Skeletal muscle tissue (tissue), 4 donors: ENCODE data around the gene MRPS23. TPM values are rescaled to one million over a fixed set of nuclear protein-coding genes. Genes with fewer than 3 reads are reported as not detected.
A peak's percentile ranks its signal among the peaks of the same experiment; 100 is the strongest.

ENCODE experiments used
- H3K27ac ChIP-seq: one replicate; pipeline ENCODE4 v1.7.0; 2013; ENCODE audit warnings: mild to moderate bottlenecking, low read depth, low read length, inconsistent platforms
- H3K27me3 ChIP-seq, 3 donors: one replicate each; pipeline ENCODE4 v1.7.0; 2013; ENCODE audit warnings: low read length in 3 of 3; ENCODE audit not compliant: control insufficient read depth in 3 of 3, insufficient read depth in 3 of 3
- H3K36me3 ChIP-seq, 3 donors: one replicate each; pipeline ENCODE4 v1.7.0; 2013; ENCODE audit warnings: low read length in 3 of 3; ENCODE audit not compliant: control insufficient read depth in 3 of 3, insufficient read depth in 3 of 3
- H3K4me1 ChIP-seq, 3 donors: one replicate each; pipeline ENCODE4 v1.7.0; 2013; ENCODE audit warnings: low read length in 3 of 3, mild to moderate bottlenecking in 3 of 3; ENCODE audit not compliant: control insufficient read depth in 3 of 3, insufficient read depth in 3 of 3
- H3K4me3 ChIP-seq, 3 donors: one replicate each; pipeline ENCODE4 v1.7.0; 2013; ENCODE audit warnings: low read length in 3 of 3
- H3K9ac ChIP-seq, 3 donors: one replicate each; pipeline ENCODE4 v1.7.0; 2013; ENCODE audit warnings: low read length in 3 of 3, mild to moderate bottlenecking in 3 of 3, moderate library complexity in 2 of 3, low read depth in 1 of 3
- H3K9me3 ChIP-seq, 3 donors: one replicate each; pipeline ENCODE4 v1.7.0; 2013; ENCODE audit warnings: low read length in 3 of 3; ENCODE audit not compliant: control insufficient read depth in 3 of 3
- total RNA-seq: library from RNA; depleted of rRNA; stranded (reverse); fragments of >200 nt; gene quantifications from one replicate; pipeline ENCODE4 v1.2.3, GENCODE V29; 2014
- donor health status: Osteomylitis.

The MRPS23 gene
- total RNA-seq = 10.4 TPM

- no peaks in the 10 kb centered on the region for H3K9me3 ChIP-seq
- H3K4me3 ChIP-seq = peak within 1 kb of the TSS; percentile 99 to 100 (median 99)
- H3K27ac ChIP-seq = peak within 1 kb of the TSS; percentile 95
- no peaks in the 10 kb centered on the region for H3K27me3 ChIP-seq
- H3K36me3 ChIP-seq = peaks cover 0 to 11% (median 8%) of the 10 kb centered on the region in 3 donors
- peaks cover 39 to 44% (median 42%) of the 10 kb centered on the region in 3 donors for H3K4me1 ChIP-seq
- peak within 1 kb of the TSS; percentile 95 to 98 (median 96) for H3K9ac ChIP-seq
These were observed at the start of gene MRPS23 for GRCh38 chr17:57849874-57850754. Gene MRPS23 (minus strand): TSS chr17:57850044. CDS start chr17:57850010, 34 bp downstream.

GRCh38 chr17:57899391-57899790, 49.5 kb upstream of the MRPS23 start:
- Histone ChIP-seq H3K27ac (peak overlapping the region; percentile 88), H3K27me3 (no peaks in the 10 kb centered on the region), H3K4me1 (peaks cover 80 to 89% (median 82%) of the 10 kb centered on the region in 3 donors), H3K4me3 (peak overlapping the region; percentile 18 to 54 (median 54)), H3K9ac (peak overlapping the region; percentile 63 to 87 (median 73)), H3K36me3 (no peaks in the 10 kb centered on the region), H3K9me3 (no peaks in the 10 kb centered on the region)

- H3K27me3 ChIP-seq = no peaks in the 10 kb centered on the region
- H3K36me3 ChIP-seq = no peaks in the 10 kb centered on the region
- H3K27ac ChIP-seq = peak overlapping the region; percentile 88
- H3K9me3 ChIP-seq = no peaks in the 10 kb centered on the region
- H3K4me3 ChIP-seq = peak overlapping the region; percentile 18 to 54 (median 54)
- H3K9ac ChIP-seq = peak overlapping the region; percentile 63 to 87 (median 73)
- peaks cover 78 to 89% (median 81%) of the 10 kb centered on the region in 3 donors for H3K4me1 ChIP-seq
These were observed 48.9 kb upstream of the MRPS23 start for GRCh38 chr17:57898487-57899311.

GRCh38 chr17:57895382-57896060, 45.7 kb upstream of the MRPS23 start:
- no peaks in the 10 kb centered on the region for H3K9me3 ChIP-seq
- H3K4me3 ChIP-seq = peak overlapping the region; percentile 2 to 46 (median 37)
- H3K36me3 ChIP-seq = no peaks in the 10 kb centered on the region
- peak overlapping the region; percentile 97 for H3K27ac ChIP-seq
- no peaks in the 10 kb centered on the region for H3K27me3 ChIP-seq
- H3K9ac ChIP-seq = peak overlapping the region; percentile 60 to 74 (median 74)
- peaks cover 82 to 91% (median 85%) of the 10 kb centered on the region in 3 donors for H3K4me1 ChIP-seq

- H3K36me3 ChIP-seq = no peaks in the 10 kb centered on the region
- no peaks in the 10 kb centered on the region for H3K9me3 ChIP-seq
- H3K27ac ChIP-seq = peak overlapping the region; percentile 97
- H3K9ac ChIP-seq = peak overlapping the region in 2 of 3 donors; percentile 60 to 74
- peaks cover 82 to 91% (median 85%) of the 10 kb centered on the region in 3 donors for H3K4me1 ChIP-seq
- peak overlapping the region; percentile 2 to 46 (median 37) for H3K4me3 ChIP-seq
- no peaks in the 10 kb centered on the region for H3K27me3 ChIP-seq
These were observed 45.0 kb upstream of the MRPS23 start for GRCh38 chr17:57894848-57895247.

- H3K27me3 ChIP-seq = no peaks in the 10 kb centered on the region
- H3K9me3 ChIP-seq = no peaks in the 10 kb centered on the region
- H3K9ac ChIP-seq = peak overlapping the region; percentile 80 to 90 (median 89)
- H3K4me3 ChIP-seq = peak overlapping the region; percentile 64 to 78 (median 71)
- no peaks in the 10 kb centered on the region for H3K36me3 ChIP-seq
- H3K4me1 ChIP-seq = peaks cover 81 to 91% (median 85%) of the 10 kb centered on the region in 3 donors
- H3K27ac ChIP-seq = peak overlapping the region; percentile 97
These were observed 43.2 kb upstream of the MRPS23 start for GRCh38 chr17:57892820-57893595.

- no peaks in the 10 kb centered on the region for H3K9me3 ChIP-seq
- H3K4me1 ChIP-seq = peaks cover 78 to 87% (median 83%) of the 10 kb centered on the region in 3 donors
- peak overlapping the region; percentile 97 for H3K27ac ChIP-seq
- peak overlapping the region; percentile 80 to 90 (median 89) for H3K9ac ChIP-seq
- H3K4me3 ChIP-seq = peak overlapping the region; percentile 58 to 78 (median 64)
- H3K27me3 ChIP-seq = no peaks in the 10 kb centered on the region
- no peaks in the 10 kb centered on the region for H3K36me3 ChIP-seq
These were observed 42.4 kb upstream of the MRPS23 start for GRCh38 chr17:57892146-57892819.

- Histone ChIP-seq H3K4me1 (peaks cover 73 to 84% (median 81%) of the 10 kb centered on the region in 3 donors), H3K4me3 (peak overlapping the region in 2 of 3 donors; percentile 32 to 45), H3K27ac (peak overlapping the region; percentile 97), H3K9ac (peak overlapping the region; percentile 63 to 89 (median 68)), H3K36me3 (no peaks in the 10 kb centered on the region), H3K9me3 (no peaks in the 10 kb centered on the region), H3K27me3 (no peaks in the 10 kb centered on the region)
These were observed 41.0 kb upstream of the MRPS23 start for GRCh38 chr17:57890857-57891232.
